Fibroblast of villous mesenchyme (primary cell): ENCODE data around the gene ABCC12. TPM values are rescaled to one million over a fixed set of nuclear protein-coding genes. Genes with fewer than 3 reads are reported as not detected.
"Not testable (repeated sequence)": the region's sequence is repeated elsewhere in the genome, so short reads cannot be mapped to it uniquely, and the experiment has no call there.

Experiments used
- DNase-seq: peaks from one replicate; pipeline ENCODE4 v3.0.0-alpha.2; 2010; ENCODE audit warnings: low read depth
- H3K4me3 ChIP-seq: 2 replicates; pipeline ENCODE4 v1.5.1; 2011; ENCODE audit warnings: low read depth, mild to moderate bottlenecking, low read length
- total RNA-seq: library from RNA; depleted of rRNA; stranded (reverse); fragments of >200 nt; gene quantifications from 2 replicates; pipeline ENCODE4 v1.2.3, GENCODE V29; 2012
- TF ChIP-seq, protein P1 (sequence below): IDR thresholded peaks from 2 replicates; pipeline ENCODE4 v1.5.1; 2012; ENCODE audit warnings: low read depth, mild to moderate bottlenecking, low read length; ENCODE audit not compliant: insufficient read depth

The ABCC12 gene
- total RNA-seq, 1 donor: not detected

DNA sequence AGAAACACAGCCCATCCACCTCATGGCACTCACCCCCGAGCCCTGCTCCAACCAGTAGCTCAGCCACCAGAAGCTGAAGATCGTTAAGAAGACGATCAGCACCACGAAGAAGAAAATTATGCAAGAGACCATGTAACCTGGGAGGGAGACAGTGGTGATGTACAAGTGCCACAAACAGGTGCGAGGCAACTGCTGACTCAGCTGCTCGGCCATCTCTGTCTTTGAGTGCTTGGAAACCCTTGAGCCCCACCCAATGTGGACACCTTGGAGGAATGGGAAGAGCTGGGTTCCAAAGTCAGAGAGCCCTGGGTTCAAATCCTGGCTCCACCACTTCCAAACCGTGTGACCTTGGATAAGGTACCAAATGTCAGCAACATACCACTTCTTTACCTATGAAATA, 38.1 kb upstream of the ABCC12 start:
- TF ChIP-seq, protein P1, sequence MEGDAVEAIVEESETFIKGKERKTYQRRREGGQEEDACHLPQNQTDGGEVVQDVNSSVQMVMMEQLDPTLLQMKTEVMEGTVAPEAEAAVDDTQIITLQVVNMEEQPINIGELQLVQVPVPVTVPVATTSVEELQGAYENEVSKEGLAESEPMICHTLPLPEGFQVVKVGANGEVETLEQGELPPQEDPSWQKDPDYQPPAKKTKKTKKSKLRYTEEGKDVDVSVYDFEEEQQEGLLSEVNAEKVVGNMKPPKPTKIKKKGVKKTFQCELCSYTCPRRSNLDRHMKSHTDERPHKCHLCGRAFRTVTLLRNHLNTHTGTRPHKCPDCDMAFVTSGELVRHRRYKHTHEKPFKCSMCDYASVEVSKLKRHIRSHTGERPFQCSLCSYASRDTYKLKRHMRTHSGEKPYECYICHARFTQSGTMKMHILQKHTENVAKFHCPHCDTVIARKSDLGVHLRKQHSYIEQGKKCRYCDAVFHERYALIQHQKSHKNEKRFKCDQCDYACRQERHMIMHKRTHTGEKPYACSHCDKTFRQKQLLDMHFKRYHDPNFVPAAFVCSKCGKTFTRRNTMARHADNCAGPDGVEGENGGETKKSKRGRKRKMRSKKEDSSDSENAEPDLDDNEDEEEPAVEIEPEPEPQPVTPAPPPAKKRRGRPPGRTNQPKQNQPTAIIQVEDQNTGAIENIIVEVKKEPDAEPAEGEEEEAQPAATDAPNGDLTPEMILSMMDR: no peak
- no peak overlapping the region for H3K4me3 ChIP-seq
- no peak for DNase-seq

DNA sequence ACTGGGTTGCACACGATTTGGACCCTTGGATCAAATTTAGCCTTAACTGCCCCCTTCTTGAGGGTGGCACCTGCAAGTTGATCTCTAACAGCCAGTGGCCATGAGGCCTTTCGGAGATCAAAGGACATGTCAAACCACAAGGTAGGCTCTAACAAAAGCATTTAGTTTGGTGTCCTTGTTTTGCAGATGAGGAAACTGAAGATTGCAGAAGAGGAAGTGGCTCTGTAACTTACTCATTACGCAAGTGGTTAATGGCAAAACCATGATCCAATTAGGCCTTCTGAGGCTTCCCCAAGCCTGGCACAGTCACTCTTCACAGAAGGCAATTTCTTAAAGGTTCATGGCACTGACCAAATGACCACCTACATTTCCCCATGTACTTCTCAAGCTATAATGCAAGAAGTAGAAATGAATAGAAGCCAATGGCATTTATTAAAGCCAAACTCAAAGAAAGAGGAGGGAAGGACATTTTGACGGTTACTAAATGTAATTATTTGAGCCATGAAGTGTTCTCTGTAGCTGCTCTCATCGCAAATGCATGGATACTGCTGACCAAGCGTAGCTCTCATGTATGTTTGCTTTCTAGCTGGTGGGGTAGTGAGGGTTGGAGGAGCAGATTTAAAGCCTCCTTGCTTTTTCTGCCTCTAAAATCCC, 32.8 kb upstream of the ABCC12 start:
- DNase-seq: no peak
- H3K4me3 ChIP-seq: no peak overlapping the region
- TF ChIP-seq, protein P1: no peak

DNA sequence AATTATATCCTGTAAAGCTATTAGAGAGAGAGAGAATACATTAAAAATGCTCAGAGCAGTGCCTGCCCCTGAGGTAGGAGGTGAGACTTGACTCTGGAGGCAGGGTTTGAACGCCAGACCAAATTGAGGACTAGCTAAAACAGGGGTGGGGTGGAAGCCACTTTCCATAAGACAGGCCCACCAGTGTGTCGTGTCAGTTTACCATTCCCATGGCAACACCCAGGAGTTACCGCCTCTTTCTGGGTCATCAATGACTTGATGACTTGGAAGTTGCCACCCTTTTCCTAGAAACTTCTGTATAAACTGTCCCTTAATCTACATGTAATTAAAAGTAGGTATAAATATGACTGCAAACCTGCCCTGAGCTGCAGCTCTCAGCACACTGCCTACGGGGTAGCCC, 32.0 kb upstream of the ABCC12 start:
- H3K4me3 ChIP-seq: no peak overlapping the region
- TF ChIP-seq, protein P1: no peak
- DNase-seq: no peak

DNA sequence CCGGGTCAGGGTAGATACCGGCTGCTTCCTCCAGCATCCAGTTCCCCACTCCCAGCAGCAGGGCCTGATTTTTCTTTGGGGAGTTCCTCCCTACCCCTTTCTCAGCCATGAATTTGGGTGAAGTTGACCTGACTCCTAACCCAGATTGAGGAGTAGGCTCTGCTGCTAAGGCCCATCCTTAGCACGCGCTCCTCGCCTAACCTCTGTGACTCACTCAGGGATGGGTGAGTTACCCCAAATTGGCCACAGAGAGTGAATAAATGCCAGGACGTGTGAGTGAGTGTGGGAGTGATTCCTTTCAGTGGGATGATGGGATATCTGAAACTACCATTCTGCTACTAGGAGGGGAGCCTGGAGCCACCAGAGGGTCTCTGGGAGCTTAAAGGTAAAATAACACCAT, 28.9 kb upstream of the ABCC12 start:
- H3K4me3 ChIP-seq: no peak overlapping the region
- TF ChIP-seq, protein P1: no peak
- no peak for DNase-seq

DNA sequence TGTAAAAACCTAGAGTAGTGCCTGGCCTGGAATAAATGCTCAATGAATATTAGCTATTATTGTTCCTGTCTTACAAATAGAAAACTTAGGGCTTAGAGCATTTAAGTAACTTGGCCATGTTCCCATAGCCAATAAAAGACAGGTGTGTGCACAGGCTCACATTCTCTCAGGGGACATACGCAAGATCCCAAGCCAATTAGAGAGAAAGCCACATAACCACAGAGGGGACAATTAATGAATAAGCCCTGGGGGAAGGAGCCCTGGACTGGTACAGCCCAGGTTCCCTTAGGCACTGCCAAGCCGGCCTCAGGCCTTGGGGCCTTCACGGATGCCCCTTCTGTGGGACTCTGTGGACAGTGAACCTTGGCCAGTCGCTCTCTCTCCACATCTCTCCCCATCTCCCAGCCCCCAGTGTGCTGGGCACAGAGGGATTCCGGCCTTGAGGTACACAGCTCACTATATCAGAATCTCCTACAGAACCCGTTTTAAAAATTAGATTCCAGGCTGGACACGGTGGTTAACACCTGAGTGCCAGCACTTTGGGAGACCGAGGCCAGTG, 27.3 kb upstream of the ABCC12 start:
- no peak for DNase-seq
- TF ChIP-seq, protein P1: no peak
- H3K4me3 ChIP-seq: no peak overlapping the region

DNA sequence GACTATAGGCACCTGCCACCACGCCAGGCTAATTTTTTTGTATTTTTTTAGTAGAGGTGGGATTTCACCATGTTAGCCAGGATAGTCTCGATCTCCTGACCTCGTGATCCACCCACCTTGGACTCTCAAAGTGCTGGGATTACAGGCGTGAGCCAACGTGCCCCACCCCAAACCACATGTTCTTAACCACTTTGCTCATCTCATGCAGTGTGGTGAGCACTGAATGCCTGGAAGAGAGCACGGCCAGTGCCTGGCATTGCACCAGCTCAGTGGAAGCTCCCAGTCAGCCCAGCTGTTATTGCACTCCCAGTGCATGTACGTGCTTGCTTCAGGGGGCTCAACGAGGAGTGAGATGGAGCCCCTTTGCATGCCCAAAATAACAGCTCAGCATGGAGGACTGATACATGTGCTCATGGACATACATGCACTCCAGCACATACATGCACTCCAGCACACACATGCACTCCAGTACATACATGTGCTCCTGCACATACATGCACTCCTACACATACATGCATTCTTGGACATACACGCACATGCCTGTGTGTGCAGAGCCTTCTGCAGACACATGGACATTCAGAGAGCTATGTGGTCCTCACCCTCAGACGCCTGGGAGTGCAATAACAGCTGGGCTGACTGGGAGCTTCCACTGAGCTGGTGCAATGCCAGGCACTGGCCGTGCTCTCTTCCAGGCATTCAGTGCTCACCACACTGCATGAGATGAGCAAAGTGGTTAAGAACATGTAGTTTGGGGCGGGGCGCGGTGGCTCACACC, 26.1 kb upstream of the ABCC12 start:
- DNase-seq: not testable (repeated sequence)

DNA sequence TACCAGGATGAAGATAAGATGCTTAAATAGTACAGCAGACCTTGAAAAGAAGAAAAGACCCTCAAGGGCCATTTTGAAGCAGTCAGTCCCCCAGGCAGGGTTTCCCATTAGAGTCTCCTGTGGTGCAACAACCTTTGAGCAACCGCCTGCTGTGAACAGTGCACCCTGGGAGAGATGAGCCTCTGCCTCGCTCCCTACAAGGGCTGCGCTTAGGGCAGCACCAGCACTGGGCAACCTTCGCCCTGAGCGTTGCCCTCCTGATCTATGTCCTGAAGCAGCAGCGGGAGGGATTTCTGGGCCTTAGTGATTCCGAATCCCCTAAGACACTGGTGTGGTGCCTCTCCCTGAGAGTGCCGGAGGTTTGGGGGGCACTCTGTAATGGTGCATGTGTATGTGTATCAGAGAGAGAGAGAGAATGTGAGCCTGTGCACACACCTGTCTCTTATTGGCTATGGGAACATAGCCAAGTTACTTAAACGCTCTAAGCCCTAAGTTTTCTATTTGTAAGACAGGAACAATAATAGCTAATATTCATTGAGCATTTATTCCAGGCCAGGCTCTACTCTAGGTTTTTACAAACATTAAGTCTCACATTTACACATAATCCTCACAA, 25.2 kb upstream of the ABCC12 start:
- TF ChIP-seq, protein P1: no peak
- no peak overlapping the region for H3K4me3 ChIP-seq
- DNase-seq: no peak

More for the DNA sequence above, 26.1 kb upstream of the ABCC12 start:
- not testable (repeated sequence) for H3K4me3 ChIP-seq
